Measurements from ENCODE around the gene IQCC.

The IQCC gene

DNA sequence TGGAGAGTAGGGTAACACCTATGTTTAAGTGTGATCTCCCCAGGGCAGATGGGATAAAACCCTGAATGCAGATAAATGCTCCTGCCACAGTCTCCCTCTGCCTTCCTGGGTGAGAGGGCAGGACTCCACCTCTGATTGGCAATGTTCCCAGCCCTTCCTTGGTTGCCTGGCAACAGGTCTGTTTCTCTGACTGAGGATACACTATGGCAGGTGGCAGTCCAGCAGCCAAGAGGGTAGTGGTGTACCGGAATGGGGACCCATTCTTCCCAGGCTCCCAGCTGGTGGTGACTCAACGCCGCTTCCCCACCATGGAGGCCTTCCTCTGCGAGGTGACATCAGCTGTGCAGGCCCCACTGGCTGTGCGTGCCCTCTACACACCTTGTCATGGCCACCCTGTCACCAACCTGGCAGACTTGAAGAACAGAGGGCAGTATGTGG is 3.4 kb downstream of the IQCC start, which contains the start of gene DCDC2B (continued):
- TF ChIP-seq, protein P1, sequence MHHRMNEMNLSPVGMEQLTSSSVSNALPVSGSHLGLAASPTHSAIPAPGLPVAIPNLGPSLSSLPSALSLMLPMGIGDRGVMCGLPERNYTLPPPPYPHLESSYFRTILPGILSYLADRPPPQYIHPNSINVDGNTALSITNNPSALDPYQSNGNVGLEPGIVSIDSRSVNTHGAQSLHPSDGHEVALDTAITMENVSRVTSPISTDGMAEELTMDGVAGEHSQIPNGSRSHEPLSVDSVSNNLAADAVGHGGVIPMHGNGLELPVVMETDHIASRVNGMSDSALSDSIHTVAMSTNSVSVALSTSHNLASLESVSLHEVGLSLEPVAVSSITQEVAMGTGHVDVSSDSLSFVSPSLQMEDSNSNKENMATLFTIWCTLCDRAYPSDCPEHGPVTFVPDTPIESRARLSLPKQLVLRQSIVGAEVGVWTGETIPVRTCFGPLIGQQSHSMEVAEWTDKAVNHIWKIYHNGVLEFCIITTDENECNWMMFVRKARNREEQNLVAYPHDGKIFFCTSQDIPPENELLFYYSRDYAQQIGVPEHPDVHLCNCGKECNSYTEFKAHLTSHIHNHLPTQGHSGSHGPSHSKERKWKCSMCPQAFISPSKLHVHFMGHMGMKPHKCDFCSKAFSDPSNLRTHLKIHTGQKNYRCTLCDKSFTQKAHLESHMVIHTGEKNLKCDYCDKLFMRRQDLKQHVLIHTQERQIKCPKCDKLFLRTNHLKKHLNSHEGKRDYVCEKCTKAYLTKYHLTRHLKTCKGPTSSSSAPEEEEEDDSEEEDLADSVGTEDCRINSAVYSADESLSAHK (tag by site-specific recombination; IDR thresholded peaks at IDR 0.05) = no peak
- no peak for TF ChIP-seq ZNF112 (tag by site-specific recombination; IDR thresholded peaks at IDR 0.05)
- TF ChIP-seq ZNF561 (tag by site-specific recombination; IDR thresholded peaks at IDR 0.05; ENCODE audit: borderline replicate concordance) = no peak
- TF ChIP-seq GFI1B (tag by site-specific recombination; IDR thresholded peaks at IDR 0.05) = no peak
- no peak for TF ChIP-seq ZNF529 (tag by site-specific recombination; IDR thresholded peaks at IDR 0.05; ENCODE audit: insufficient replicate concordance)

- H3K27ac ChIP-seq (ENCODE audit: extremely low read depth, low read depth, low read length) = no peak overlapping the region
- H3K36me3 ChIP-seq (ENCODE audit: control insufficient read depth in 2 of 2, insufficient read depth in 1 of 2, low read length in 2 of 2) = peaks cover 0 to 72% of the 10 kb centered on the region in 2 experiments; a peak in 2 of 3 replicates
- H3K4me3 ChIP-seq (ENCODE audit: low read depth, low read length) = no peak overlapping the region
- POLR2A ChIA-PET = interaction anchor here (0.6 to 4.2 kb wide), 7 partner anchors 8 to 179 kb away, joined by 3 to 22 read pairs (median 5); partner anchors contain the start of genes BSDC1, HDAC1, IQCC and MARCKSL1
- peak; percentile 49; the same call in 1 of the 2 replicates for TF ChIP-seq PATZ1 (tag by site-specific recombination; IDR thresholded peaks at IDR 0.05)
- peak; percentile 72 for TF ChIP-seq CTCF (tag by site-specific recombination; IDR thresholded peaks at IDR 0.05)
- TF ChIP-seq, protein P2, sequence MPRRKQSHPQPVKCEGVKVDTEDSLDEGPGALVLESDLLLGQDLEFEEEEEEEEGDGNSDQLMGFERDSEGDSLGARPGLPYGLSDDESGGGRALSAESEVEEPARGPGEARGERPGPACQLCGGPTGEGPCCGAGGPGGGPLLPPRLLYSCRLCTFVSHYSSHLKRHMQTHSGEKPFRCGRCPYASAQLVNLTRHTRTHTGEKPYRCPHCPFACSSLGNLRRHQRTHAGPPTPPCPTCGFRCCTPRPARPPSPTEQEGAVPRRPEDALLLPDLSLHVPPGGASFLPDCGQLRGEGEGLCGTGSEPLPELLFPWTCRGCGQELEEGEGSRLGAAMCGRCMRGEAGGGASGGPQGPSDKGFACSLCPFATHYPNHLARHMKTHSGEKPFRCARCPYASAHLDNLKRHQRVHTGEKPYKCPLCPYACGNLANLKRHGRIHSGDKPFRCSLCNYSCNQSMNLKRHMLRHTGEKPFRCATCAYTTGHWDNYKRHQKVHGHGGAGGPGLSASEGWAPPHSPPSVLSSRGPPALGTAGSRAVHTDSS (tag by site-specific recombination; IDR thresholded peaks at IDR 0.05) = no peak
- peak; percentile 39 for TF ChIP-seq ZNF654 (tag by site-specific recombination; IDR thresholded peaks at IDR 0.05; ENCODE audit: low read depth)
- no peak for TF ChIP-seq ZNF843 (tag by site-specific recombination; IDR thresholded peaks at IDR 0.05)
- peak; percentile 67 for TF ChIP-seq IKZF3 (tag by site-specific recombination; IDR thresholded peaks at IDR 0.05)
- peak; percentile 16; the same call in 1 of the 2 replicates for TF ChIP-seq ZNF600 (tag by site-specific recombination; IDR thresholded peaks at IDR 0.05)
- H3K4me1 ChIP-seq (ENCODE audit: control insufficient read depth, insufficient read depth, low read length) = 0 out of 2 replicates have a peak, but pooled peaks cover 2% of the 10 kb centered on the region
- CTCF ChIA-PET = interaction anchor here (0.6 to 3.7 kb wide), 37 partner anchors 8 to 198 kb away, joined by 3 to 27 read pairs (median 4); partner anchors contain the start of genes IQCC, KPNA6 and MARCKSL1
- H3K9me3 ChIP-seq (ENCODE audit: control insufficient read depth, insufficient read depth, low read depth, low read length) = no peaks in the 10 kb centered on the region
Measured at GRCh38 chr1:32215629-32216480, 10.4 kb downstream of the IQCC start.

GRCh38 chr1:32216566-32216965 is 11.1 kb downstream of the IQCC start:
- ChIA-PET CTCF (interaction anchor here (0.6 to 3.7 kb wide), 18 partner anchors 9 to 197 kb away, joined by 3 to 27 read pairs (median 4); no protein-coding TSS in a partner anchor), POLR2A (interaction anchor here (1.3 to 4.2 kb wide), 5 partner anchors 8 to 178 kb away, joined by 3 to 22 read pairs (median 5); partner anchors contain the start of genes BSDC1, IQCC and MARCKSL1)
- peaks cover 0 to 75% of the 10 kb centered on the region in 2 experiments; a peak in 2 of 3 replicates for H3K36me3 ChIP-seq (ENCODE audit: control insufficient read depth in 2 of 2, insufficient read depth in 1 of 2, low read length in 2 of 2)
- TF ChIP-seq ZNF239 (tag by site-specific recombination; IDR thresholded peaks at IDR 0.05) = no peak
- TF ChIP-seq EGR2 (tag by site-specific recombination; IDR thresholded peaks at IDR 0.05; ENCODE audit: low read depth) = no peak
- no peak for TF ChIP-seq ZNF274 (IDR thresholded peaks at IDR 0.05; ENCODE audit: low read length)
- no peak for TF ChIP-seq ZNF274 (tag by site-specific recombination; IDR thresholded peaks at IDR 0.05; ENCODE audit: borderline replicate concordance)
- TF ChIP-seq GLIS2 (tag by site-specific recombination; IDR thresholded peaks at IDR 0.05) = no peak
- TF ChIP-seq ZNF488 (tag by site-specific recombination; IDR thresholded peaks at IDR 0.05) = no peak
- no peak for TF ChIP-seq ZNF114 (tag by site-specific recombination; IDR thresholded peaks at IDR 0.05)
- no peak for TF ChIP-seq ZBTB17 (tag by site-specific recombination; IDR thresholded peaks at IDR 0.05)
- TF ChIP-seq ZNF324 (tag by site-specific recombination; IDR thresholded peaks at IDR 0.05) = no peak

More at GRCh38 chr1:32216566-32216965, 11.1 kb downstream of the IQCC start:
- no peak overlapping the region for H3K27ac ChIP-seq (ENCODE audit: extremely low read depth, low read depth, low read length)
- 0 out of 2 replicates have a peak, but pooled peaks cover 2% of the 10 kb centered on the region for H3K4me1 ChIP-seq (ENCODE audit: control insufficient read depth, insufficient read depth, low read length)
- H3K4me3 ChIP-seq (ENCODE audit: low read depth, low read length) = no peak overlapping the region
- no peaks in the 10 kb centered on the region for H3K9me3 ChIP-seq (ENCODE audit: control insufficient read depth, insufficient read depth, low read depth, low read length)
